Stomach (tissue), 4 donors: ENCODE measurements around the gene SETD9.

Experiments used
- CTCF ChIP-seq, 7 experiments: fragments of 450-650 bp in 4 of 7; fragments of 200-600 bp in 3 of 7; sonication (generic) in 3 of 7; IDR thresholded peaks; one replicate each; pipeline ENCODE4 v1.5.1; 2016 to 2019; ENCODE audit warnings: antibody characterized with exemption in 7 of 7, control low read depth in 2 of 7, mild to moderate bottlenecking in 1 of 7
- EP300 ChIP-seq: sonication (generic); formaldehyde crosslinking; IDR thresholded peaks from one replicate; pipeline ENCODE4 v1.6.1; 2017; ENCODE audit warnings: antibody characterized with exemption
- POLR2A ChIP-seq, 4 donors: fragments of 450-650 bp; IDR thresholded peaks; one replicate each; pipeline ENCODE4 v1.6.1; 2016; ENCODE audit warnings: antibody characterized with exemption in 4 of 4, control low read depth in 2 of 4, mild to moderate bottlenecking in 1 of 4, moderate library complexity in 1 of 4
- POLR2AphosphoS5 ChIP-seq, 3 donors: sonication (generic); formaldehyde crosslinking; IDR thresholded peaks; one replicate each; pipeline ENCODE4 v1.6.1; 2016; ENCODE audit warnings: antibody characterized with exemption in 3 of 3

GRCh38 chr5:56898213-56898612 is 11.2 kb upstream of the SETD9 start:
- TF ChIP-seq CTCF (IDR thresholded peaks at IDR 0.05) = no peak
- no peak for TF ChIP-seq POLR2A (IDR thresholded peaks at IDR 0.05)
- TF ChIP-seq EP300 = no peak
- no peak for TF ChIP-seq POLR2AphosphoS5 (IDR thresholded peaks at IDR 0.05)
